Erythroblast (primary cell): ENCODE measurements around the gene SHISA2.

Experiments used
- GATA1 ChIP-seq: IDR thresholded peaks from 2 replicates; pipeline ENCODE4 v1.6.1; 2011; ENCODE audit warnings: low read depth, mild to moderate bottlenecking, control low read depth, low read length, moderate library complexity
- POLR2A ChIP-seq: IDR thresholded peaks from 2 replicates; pipeline ENCODE4 v1.6.1; 2011; ENCODE audit warnings: mild to moderate bottlenecking, low read length

DNA sequence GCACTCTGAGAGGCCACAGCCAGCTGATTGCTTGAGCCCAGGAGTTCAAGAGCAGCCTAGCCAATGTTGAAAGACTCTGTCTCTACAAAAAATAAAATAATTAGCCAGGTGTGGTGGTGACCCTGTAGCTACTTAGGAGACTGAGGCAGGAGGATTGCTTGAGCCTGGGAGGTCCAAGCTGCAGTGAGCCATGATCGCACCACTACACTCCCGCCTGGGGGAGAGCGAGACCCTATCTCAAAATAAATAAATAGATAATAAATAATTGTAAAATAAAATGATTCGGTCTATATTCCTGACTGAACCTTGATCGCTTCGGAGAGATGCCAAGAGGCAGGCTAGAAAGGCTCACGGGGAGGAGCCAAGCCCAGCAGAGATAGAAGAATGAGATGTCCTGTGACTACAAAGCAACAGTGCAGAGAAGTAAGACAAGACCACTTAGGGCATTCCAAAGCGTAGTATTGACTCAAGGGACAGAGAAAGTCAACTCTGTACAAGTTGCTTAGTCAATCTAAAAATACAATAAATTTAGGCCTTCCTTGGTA is 12.8 kb downstream of the SHISA2 start:
- TF ChIP-seq POLR2A (no peak), GATA1 (no peak)
